Germinal center (tissue), 1 donor: ENCODE measurements around the gene PGBD2.
"Not testable (repeated sequence)": the region's sequence is repeated elsewhere in the genome, so short reads cannot be mapped to it uniquely, and the experiment has no call there.

ENCODE experiments used
- DNase-seq: peaks from one replicate; pipeline ENCODE4 v3.0.0; 2012; ENCODE audit warnings: mixed read lengths, low spot score

Gene PGBD2, protein sequence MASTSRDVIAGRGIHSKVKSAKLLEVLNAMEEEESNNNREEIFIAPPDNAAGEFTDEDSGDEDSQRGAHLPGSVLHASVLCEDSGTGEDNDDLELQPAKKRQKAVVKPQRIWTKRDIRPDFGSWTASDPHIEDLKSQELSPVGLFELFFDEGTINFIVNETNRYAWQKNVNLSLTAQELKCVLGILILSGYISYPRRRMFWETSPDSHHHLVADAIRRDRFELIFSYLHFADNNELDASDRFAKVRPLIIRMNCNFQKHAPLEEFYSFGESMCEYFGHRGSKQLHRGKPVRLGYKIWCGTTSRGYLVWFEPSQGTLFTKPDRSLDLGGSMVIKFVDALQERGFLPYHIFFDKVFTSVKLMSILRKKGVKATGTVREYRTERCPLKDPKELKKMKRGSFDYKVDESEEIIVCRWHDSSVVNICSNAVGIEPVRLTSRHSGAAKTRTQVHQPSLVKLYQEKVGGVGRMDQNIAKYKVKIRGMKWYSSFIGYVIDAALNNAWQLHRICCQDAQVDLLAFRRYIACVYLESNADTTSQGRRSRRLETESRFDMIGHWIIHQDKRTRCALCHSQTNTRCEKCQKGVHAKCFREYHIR

GRCh38 chr1:248906009-248906752 is at the start of gene PGBD2:
PGBD2 (plus strand) TSS chr1:248906235; CDS start chr1:248913863, 7,628 bp downstream.
- peak; percentile 97 for DNase-seq

DNA sequence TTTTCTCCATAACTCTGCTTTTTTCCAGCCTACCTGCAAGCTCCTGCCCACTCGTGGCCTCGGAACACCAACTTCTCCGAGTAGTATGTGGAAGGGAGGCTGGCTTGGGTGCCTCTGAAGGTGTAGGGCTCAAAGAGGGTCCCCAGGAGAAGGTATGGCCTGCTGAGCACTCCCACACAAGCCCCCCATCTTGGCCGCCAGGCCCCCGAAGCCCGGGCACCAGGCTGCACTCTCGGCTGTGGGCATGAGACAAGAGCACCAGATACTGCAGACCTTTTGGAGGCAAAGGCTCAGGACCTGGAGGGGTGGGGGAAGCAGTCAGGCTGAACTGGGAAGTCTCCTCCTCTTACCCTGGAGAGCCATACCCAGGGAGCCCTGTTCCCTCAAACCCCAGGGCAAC is 48.8 kb upstream of the PGBD2 start:
- DNase-seq, result no peak

DNA sequence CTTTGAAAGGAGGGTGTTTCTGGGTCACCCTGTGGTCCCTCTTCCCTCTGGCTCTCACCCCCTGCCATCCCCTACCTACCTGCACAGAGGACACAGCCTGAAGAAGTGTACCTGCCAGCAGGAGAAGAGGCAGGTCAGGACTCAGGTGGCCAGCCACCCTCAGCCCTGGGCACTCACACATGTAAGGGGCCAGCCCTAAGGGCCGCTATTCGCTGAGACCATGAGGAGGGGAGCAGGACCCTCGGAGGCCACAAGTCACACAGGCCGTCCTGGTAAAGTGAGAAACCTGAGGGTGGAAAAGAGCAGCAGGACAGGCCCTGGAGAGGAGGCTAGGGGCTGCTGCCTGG is 48.3 kb upstream of the PGBD2 start:
- no peak for DNase-seq

GRCh38 chr1:248858096-248858890 is 47.7 kb upstream of the PGBD2 start:
- DNase-seq, result no peak

DNA sequence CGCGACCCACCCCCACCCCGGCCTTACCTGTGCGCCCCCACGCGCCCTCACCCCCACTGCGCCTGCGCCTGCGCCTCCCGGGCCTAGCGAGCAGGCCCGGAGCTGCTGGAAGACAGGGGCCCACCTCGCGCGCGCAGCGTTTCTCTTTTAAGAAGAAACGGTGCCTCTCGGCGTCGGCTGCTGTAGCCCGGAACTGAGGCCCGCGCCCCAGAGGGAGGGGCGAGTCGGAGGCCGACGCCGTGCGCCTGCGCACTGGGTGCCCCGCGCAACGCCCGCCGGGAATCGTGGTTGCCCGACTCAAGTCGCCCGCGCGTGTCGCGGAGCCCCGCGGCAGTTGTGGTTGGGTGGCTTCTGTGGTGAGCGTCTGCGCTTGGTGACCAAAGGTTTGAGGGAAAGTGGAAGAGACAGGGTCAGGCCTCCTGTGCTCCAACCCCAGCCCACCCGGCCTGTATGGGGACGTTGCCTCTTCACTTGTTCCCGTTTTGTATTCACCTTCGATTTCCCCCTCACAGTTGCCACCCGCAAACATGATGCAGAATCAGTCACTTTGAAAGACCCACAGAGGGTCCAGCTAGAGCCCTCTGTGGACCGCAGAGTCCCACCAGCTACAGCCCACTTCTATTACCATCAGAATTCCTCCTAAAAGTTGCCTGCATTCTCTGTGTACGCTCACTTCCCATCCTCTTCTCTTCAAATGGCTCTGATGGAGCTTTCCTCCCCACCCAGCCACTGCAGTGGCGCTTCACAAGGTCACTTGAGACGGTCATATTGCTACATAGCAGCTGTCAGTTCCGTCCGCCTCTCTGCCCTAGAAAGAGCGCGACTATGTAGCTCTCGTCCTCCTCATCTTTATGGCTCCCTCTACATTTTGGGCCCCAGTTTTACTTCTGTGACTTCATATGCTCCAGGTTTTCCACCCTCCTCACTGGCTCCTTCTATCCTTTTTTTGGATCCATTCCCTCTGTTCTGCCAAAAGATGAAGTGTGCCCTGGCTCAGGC is 46.8 kb upstream of the PGBD2 start, which contains the start of gene ZNF692:
Gene ZNF692, minus strand, starts transcription at position 195 of the 999 bp plus-strand sequence. CDS start 776 bp downstream, outside the sequence.
- peak; percentile 97 for DNase-seq

DNA sequence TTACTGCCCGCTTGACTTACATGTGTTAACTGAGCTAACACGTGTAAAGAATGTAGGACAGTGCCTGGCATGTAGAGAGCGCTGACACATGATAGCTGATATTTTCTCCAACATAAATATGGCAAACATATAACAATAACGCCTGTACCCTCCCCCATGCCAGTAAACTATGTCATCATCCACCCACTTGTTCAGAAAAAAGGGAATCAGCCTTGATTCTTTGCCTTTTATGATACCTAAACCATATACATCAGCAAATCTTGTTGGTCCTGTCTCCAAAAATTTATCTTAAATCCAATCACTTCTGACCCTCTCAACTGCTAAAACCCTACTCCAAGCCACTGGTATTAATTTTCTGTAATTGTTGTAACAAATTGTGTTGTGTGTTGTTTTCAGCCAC is 46.0 kb upstream of the PGBD2 start:
- no peak for DNase-seq

DNA sequence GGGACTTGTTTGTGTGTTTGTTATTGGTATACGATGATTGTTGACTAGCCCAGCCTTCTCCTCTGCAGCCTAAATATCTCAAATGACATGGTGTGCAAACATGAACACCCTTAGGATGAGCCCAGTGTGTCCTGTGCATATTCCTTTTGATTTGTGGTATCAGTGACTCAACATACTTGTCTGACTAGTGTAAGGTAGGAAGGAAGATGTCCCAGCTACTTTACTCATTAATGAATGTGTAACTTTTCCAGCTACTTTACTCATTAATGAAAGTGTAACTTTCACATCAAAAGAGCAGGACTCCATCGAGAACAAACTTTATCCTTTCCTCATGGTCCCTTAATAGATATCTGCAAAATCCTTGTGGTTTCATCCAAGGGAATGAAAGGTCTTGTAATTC is 44.4 kb upstream of the PGBD2 start:
- DNase-seq, result no peak

- no peak for DNase-seq
These were observed 43.4 kb upstream of the PGBD2 start for GRCh38 chr1:248862695-248862997.

DNA sequence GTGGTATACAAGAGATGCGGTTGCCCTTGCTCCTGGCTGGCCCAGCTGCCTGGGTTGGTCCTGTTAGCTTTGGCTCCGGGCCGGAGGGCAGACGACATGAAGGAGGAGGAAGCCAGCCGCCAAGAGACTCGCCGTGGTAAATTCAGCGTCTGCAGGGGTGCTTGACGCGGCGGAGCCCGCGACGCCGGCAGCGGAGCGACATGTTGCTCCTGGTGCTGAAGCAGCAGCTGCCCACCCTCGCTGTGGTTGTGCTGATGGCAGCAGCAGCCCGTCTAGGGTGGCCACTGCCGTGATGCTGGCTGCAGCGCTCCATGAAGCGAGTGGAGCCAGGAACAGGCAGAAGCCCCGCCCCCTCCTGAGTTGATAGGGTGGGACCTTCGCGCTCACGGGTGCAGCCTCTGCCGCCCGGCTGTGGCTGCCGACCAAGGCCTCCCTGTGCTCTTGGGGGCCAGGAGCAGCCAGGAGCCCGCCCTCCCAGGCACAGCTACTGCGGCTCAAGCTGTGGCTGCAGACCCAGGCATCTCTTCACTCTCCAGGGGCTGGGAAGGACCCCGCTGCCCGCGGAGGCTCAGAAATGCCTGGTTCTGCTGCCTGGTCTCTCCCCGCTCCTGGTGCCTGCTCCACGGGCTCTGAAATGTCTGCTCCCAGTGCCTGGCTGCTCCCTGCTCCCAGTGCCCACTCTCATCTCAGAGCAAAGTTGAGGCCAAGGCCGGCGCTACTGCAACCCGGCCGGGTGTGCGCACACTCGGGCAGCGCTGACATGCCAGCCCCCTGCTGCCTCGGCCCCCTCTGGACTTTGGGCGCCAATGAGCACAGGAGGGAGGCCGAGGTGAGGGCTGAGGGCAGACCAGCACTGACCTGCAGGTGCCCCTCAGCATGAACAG is 42.8 kb upstream of the PGBD2 start:
- DNase-seq, result peak; percentile 77

- no peak for DNase-seq
These were observed 34.1 kb upstream of the PGBD2 start for GRCh38 chr1:248871837-248872401.

DNA sequence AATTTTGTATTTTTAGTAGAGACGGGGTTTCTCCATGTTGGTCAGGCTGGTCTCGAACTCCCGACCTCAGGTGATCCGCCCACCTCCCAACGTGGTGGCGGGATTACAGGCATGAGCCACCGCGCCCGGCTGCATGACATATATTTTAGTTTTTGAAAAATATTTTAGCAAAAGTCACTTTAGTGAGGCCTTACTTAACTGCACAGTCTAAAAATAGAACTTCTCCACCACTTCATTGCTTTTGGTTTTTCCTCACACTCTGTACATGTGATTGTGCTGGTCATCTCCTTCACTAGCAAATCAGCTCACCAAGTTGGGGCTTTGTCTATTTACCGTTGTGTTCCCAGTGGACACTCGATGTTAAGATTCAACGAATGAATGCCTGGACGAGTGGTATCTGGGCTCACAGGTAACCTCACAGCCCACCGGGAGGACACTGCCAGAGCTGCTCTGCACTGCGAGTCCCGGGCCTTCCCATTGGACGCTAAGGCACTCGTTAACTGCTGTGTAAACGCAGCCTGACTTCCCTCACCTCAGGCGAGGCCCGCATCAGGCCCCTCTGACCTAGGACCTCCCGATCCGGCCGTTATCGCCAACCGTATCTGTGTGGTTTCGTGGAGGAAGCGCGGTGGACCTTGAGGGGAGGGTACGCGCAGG is 33.2 kb upstream of the PGBD2 start:
- peak; percentile 46 for DNase-seq

DNA sequence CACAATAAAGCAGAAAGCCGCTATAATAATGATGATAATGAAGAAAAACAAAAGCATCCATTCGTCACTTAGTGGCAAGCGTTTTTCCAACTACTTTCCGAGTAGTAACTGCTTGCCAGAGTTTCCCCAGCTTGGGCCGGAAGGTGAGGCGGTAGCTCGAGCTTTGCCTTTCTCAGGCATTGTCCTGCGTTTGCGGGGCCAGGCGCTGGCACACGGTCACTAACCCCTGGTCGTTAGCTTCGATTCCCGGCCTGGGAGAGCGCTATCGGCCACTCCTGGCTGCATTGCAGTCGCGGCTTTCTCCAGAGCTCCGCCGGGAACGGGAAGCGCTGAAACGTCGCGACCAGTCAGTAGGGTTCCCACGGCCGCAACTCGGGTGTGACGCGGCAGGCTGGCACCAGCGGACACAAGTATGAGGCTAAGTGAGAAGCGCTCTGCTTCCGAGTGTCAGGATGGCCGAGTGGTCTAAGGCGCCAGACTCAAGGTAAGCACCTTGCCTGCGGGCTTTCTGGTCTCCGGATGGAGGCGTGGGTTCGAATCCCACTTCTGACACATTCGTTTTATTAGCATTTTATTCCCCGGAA is 32.5 kb upstream of the PGBD2 start:
- peak; percentile 80 for DNase-seq

DNA sequence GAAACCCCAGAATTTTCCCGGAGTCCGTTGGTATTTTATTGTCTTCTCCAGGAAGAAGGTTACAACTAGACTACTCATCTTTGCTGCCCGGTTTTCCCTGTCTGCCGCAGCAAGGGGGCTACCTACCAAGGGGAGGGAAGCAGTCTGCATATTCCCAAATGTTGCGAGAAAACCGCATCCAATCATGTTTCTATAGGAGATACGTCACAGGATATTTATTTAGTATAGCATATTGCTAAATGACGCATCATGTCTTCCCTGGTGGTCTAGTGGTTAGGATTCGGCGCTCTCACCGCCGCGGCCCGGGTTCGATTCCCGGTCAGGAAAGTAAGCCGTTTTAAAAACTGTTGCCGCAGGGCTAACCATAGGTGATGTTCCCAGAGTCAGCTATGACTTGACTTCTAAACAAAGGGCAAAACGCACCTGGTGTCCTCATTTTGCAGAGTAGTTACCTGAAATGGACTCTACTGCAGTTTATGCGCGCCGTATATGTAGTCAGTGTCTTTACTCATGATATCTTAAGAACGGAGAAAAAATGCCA is 32.0 kb upstream of the PGBD2 start:
- peak; percentile 60 for DNase-seq

- DNase-seq, result no peak
These were observed 24.8 kb upstream of the PGBD2 start for GRCh38 chr1:248881261-248881660.

DNA sequence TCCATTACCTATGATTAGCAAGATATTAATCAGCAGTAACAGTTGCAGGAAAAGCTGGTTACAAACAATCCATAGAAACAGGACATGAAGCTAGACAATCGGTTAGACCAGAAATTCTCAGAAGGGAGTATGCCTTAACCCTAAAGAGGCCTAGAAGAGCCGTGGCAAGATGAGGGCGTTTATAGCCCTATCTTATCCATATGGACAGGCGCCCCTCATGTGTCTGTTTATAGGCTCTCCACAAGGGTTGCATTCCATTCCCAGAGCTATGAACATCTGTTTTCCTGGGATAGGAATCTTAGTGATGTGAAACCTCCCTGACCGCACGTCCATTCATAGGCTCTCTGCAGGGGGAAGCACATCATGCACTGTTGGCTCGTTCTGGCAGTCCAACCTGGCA is 23.6 kb upstream of the PGBD2 start:
- DNase-seq, result not testable (repeated sequence)

- peak; percentile 11 for DNase-seq
These were observed 21.3 kb upstream of the PGBD2 start for GRCh38 chr1:248884632-248885295.

GRCh38 chr1:248885646-248886045 is 20.4 kb upstream of the PGBD2 start:
- DNase-seq, result peak; percentile 61
